NOMO-1 (cell line): Measurements from ENCODE around the gene CMTM3.
"Not testable (repeated sequence)": the region's sequence is repeated elsewhere in the genome, so short reads cannot be mapped to it uniquely, and the experiment has no call there.

Experiments used
- DNase-seq, 2 experiments: peaks; one replicate each; lab custom pipeline; 2025; ENCODE audit not compliant: unreplicated experiment in 2 of 2; lab: John Stamatoyannopoulos, UW

CMTM3 gene

GRCh38 chr16:66608241-66609138, 4.0 kb downstream of the CMTM3 start:
- DNase-seq: peak; percentile 58 to 67

DNA sequence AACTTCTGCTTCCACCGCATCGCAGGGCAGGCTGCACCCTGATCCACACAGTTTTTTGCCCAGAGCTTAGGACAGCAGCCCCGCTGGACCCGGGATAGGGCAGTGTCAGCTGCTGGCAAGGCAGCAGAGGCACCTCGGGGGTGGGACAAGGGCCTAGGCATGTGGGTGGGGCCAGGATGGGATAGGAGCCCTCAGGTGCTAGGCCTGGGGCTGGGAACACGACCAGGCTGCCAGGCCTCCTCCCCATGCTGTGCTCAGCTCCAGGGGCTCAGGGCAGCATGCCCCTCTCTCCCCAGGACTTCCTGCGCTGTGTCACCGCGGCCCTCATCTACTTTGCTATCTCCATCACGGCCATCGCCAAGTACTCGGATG, 4.6 kb downstream of the CMTM3 start:
- no peak for DNase-seq

DNA sequence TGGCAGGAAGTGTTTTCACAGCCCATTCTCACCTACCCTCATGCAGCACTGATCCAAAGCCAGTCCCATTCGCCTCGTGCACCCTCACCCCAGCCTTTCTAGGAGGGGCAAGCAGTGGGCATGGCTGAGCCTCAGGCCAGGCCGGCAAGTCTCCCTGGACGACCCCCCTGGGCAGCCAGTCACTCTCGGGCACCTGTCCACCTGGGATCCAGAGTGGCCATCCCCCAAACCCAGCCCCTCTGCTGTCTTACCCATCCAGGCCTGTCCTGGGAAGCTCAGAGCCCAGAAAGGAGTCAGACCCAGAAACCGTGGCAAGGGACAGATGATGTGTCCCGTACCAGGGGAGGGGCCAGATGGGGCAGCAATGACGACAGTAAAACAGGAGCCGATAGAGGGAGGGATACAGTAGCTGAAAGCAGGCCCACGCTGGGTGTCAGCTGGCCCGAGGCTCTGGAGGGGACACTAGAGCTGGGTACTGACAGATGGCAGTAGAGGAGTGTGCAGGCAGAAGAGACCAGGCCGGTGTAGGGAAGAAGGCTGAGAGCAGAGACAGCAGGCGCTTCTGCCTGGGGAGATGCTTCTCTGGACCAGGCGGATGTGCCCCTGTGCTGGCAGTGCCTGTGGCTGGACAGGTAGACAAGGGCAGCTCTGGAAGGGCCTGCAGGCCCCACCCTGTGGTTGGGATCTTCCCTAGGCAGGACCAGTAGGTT, 5.8 kb downstream of the CMTM3 start:
- DNase-seq: no peak

- not testable (repeated sequence) for DNase-seq
Measured at GRCh38 chr16:66611911-66612310, 7.4 kb downstream of the CMTM3 start.

DNA sequence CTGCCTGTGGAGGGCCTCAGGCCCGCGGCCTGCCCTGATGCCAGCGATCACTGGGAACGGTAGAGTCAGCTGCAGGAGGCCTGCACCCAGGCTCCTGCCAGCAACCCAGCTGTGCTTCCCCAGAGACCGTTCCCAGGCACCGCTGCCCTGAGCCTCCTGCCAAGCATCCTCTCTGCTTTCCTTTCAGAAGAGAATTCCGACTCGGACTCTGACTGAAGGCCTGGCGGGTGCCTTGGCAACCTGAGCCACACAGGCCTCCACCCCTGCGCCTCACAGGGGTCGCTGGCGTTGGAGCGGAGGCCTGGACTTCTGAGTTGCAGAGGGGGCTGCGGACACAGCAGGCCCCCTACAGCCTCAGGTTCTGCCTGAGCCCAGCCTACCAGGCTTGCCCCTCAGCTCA, 7.9 kb downstream of the CMTM3 start:
- DNase-seq: no peak

GRCh38 chr16:66614161-66614802, 9.8 kb downstream of the CMTM3 start:
- no peak for DNase-seq

GRCh38 chr16:66616169-66616568, 11.7 kb downstream of the CMTM3 start:
- no peak for DNase-seq

- DNase-seq: no peak
Measured at GRCh38 chr16:66616592-66616991, 12.1 kb downstream of the CMTM3 start.

- no peak for DNase-seq
Measured at GRCh38 chr16:66617010-66617434, 12.5 kb downstream of the CMTM3 start.

GRCh38 chr16:66617728-66618127, 13.2 kb downstream of the CMTM3 start:
- DNase-seq: no peak

- DNase-seq: no peak
Measured at GRCh38 chr16:66618588-66619375, 14.3 kb downstream of the CMTM3 start.

GRCh38 chr16:66619534-66620428, 15.3 kb downstream of the CMTM3 start:
- peak; percentile 28 to 53 for DNase-seq

DNA sequence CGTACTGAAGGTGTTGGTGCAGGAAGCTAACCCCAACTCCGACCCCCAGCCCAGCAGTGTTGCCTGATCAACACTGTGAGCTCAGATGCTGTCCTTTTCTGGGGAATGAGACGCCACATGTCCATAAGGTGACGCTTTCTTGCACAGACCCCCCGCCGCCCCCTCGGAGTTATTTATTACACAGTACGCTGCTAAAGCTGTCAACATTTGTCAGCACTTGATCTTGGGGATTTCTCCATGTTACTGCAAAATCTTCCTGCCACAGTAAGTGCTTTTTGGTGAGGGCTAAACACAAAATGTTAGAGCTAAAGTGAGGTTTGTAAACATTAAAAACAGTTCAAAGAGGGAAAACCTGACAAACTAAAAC, 15.9 kb downstream of the CMTM3 start:
- no peak for DNase-seq

GRCh38 chr16:66621973-66622372, 17.5 kb downstream of the CMTM3 start:
- DNase-seq: no peak

DNA sequence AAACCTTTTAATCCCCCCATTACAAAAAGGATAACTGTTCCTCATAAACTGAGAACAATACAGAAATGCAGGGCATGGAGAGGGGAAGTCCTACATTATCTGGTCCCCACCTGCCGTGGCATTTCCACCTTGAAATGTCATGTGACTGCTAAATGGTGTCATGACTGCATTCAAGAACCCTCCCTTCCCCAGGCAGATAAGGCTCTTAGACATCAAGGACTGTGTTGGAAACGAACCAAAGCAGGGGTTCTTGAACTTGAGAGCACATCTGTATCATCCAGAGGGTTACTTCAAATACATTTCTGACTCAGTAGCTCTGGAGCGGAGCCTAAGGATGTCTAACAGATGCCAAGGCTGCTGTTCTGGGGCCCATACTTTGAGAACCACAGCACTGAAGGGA, 18.4 kb downstream of the CMTM3 start:
- no peak for DNase-seq

DNA sequence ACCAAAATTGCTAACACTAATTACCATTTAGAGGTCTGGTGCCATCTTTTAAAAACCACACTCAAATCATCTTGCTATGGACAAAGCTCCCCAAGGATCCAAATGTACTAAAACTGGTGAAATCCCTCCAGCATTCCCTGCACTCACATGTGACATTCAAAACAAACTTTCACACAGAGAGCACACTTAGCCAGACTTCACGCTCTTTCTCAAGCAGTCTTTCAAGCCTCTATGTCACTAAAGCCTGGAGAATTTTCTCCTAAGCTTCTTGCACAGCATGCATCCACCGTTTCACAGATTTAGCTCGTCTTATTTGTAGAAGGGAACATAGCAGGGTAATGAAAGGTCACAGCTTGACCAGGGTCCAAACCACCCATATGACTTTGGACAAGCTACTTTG, 19.3 kb downstream of the CMTM3 start:
- DNase-seq: no peak

GRCh38 chr16:66627611-66628378, 23.3 kb downstream of the CMTM3 start:
- not testable (repeated sequence) for DNase-seq

DNA sequence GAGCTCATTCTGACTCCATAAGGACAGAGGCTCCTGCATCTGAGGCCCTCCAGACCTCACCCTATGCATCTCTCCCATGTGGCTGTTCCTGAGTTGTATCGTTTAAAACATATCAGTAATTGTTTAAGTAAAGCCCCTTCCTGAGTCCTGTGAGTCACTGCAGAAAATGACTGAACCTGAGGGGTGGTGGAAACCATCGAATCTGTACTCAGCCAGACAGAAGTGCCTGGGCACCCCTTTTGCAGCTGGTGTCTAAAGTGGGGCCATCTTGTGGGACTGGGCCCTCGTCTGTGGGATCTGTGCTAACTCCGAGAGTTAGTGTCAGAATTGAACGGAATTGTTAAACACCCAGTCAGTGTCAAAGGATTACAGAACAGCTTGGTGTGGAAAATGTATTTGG, 25.4 kb downstream of the CMTM3 start:
- DNase-seq: no peak
